SU-DHL-6 (cell line): ENCODE results near the gene RPS6KA1.
"Not testable (repeated sequence)": the region's sequence is repeated elsewhere in the genome, so short reads cannot be mapped to it uniquely, and the experiment has no call there.

Experiments
- H2AFZ ChIP-seq: fragments of 200-600 bp; sonication (generic); 2 replicates; pipeline ENCODE4 v1.6.1; 2014; ENCODE audit warnings: low read depth, mild to moderate bottlenecking, moderate library complexity, mixed read lengths, antibody characterized with exemption, low read length; ENCODE audit not compliant: severe bottlenecking
- H3F3A ChIP-seq: fragments of 200-600 bp; shearing (Covaris generic); 2 replicates; pipeline ENCODE4 v1.6.0; 2016; ENCODE audit warnings: antibody characterized with exemption, mild to moderate bottlenecking; ENCODE audit not compliant: insufficient read depth
- H3K27ac ChIP-seq: fragments of 200-600 bp; sonication (generic); 2 replicates; pipeline ENCODE4 v1.5.1; 2016; ENCODE audit warnings: low read depth, mild to moderate bottlenecking, low read length, moderate library complexity, mixed read lengths
- H3K27me3 ChIP-seq: fragments of 200-600 bp; sonication (generic), shearing (Covaris generic); 2 replicates; pipeline ENCODE4 v1.6.0; 2014; ENCODE audit warnings: mild to moderate bottlenecking, low read length
- H3K36me3 ChIP-seq: fragments of 200-600 bp; sonication (generic); 2 replicates; pipeline ENCODE4 v1.6.1; 2014; ENCODE audit warnings: mild to moderate bottlenecking, low read length, mixed read lengths
- H3K4me2 ChIP-seq: fragments of 300-600, 200-600 bp; shearing (Covaris generic), sonication (generic); 2 replicates; pipeline ENCODE4 v1.6.0; 2014; ENCODE audit warnings: low read length, low read depth, mild to moderate bottlenecking; ENCODE audit not compliant: poor library complexity, severe bottlenecking
- H3K4me3 ChIP-seq: fragments of 200-600 bp; sonication (generic); 2 replicates; pipeline ENCODE4 v1.5.1; 2014; ENCODE audit warnings: antibody characterized with exemption, low read length, mild to moderate bottlenecking, mixed read lengths; ENCODE audit not compliant: insufficient read depth, poor library complexity, severe bottlenecking
- H3K79me2 ChIP-seq: fragments of 200-600 bp; sonication (generic); 2 replicates; pipeline ENCODE4 v1.6.1; 2014; ENCODE audit warnings: mild to moderate bottlenecking, low read length, moderate library complexity; ENCODE audit not compliant: insufficient read depth
- H3K9ac ChIP-seq: fragments of 200-600 bp; sonication (generic); 2 replicates; pipeline ENCODE4 v1.7.0; 2014; ENCODE audit warnings: mild to moderate bottlenecking, low read length
- H3K9me2 ChIP-seq: fragments of 200-600 bp; sonication (generic); replicated peaks from 2 replicates; pipeline ENCODE4 v1.6.1; 2014; ENCODE audit warnings: low read length; ENCODE audit not compliant: insufficient read depth
- H3K9me3 ChIP-seq: fragments of 200-600 bp; sonication (generic); 2 replicates; pipeline ENCODE4 v1.6.1; 2014; ENCODE audit warnings: low read length, mixed read lengths; ENCODE audit not compliant: insufficient read depth
- H4K20me1 ChIP-seq: fragments of 200-600 bp; sonication (generic); 2 replicates; pipeline ENCODE4 v1.6.1; 2014; ENCODE audit warnings: low read depth, mild to moderate bottlenecking, antibody characterized with exemption, low read length, moderate library complexity, mixed read lengths
- EZH2phosphoT487 ChIP-seq: fragments of 200-600 bp; sonication (generic), shearing (Covaris generic); conservative IDR thresholded peaks from 2 replicates; pipeline ENCODE4 v1.6.1; 2018; ENCODE audit warnings: mild to moderate bottlenecking, antibody characterized with exemption, low read length, moderate library complexity, mixed read lengths
- TF ChIP-seq, protein P1 (sequence below): fragments of 200-600 bp; sonication (generic); IDR thresholded peaks from one replicate; pipeline ENCODE4 v1.5.1; 2017; ENCODE audit warnings: antibody characterized with exemption, mild to moderate bottlenecking, low read length, moderate library complexity; ENCODE audit not compliant: insufficient read depth, poor library complexity, severe bottlenecking

The RPS6KA1 gene

DNA sequence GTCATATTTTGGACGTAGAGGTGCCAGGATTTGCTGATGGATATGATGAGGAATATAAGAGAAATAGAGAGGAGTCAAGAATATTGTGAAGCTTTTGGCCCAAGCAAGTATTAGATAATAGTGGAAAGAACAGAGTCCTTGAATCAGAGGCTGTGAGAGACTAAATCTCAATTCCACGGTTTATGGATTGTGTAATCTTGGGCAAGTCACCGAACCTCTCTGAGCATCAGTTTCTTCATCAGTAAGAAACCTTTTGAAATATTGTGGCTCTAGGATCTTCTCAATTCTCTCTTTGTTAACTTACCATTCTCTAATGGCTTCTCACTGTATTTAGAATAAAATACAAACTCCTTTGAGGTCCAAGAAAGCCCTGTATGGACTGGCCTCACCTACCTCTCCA, 77.6 kb downstream of the RPS6KA1 start:
- Histone ChIP-seq H2AFZ (no peak overlapping the region), H3K9me3 (no peaks in the 10 kb centered on the region), H3K9me2 (no peaks in the 10 kb centered on the region), H3K4me3 (no peak overlapping the region), H3K36me3 (no peaks in the 10 kb centered on the region), H3K27ac (no peak overlapping the region), H3K79me2 (no peaks in the 10 kb centered on the region), H4K20me1 (no peaks in the 10 kb centered on the region), H3K27me3 (no peaks in the 10 kb centered on the region), H3K4me2 (no peak overlapping the region), H3K9ac (no peak overlapping the region), H3F3A (no peaks in the 10 kb centered on the region)
- TF ChIP-seq, protein P1, sequence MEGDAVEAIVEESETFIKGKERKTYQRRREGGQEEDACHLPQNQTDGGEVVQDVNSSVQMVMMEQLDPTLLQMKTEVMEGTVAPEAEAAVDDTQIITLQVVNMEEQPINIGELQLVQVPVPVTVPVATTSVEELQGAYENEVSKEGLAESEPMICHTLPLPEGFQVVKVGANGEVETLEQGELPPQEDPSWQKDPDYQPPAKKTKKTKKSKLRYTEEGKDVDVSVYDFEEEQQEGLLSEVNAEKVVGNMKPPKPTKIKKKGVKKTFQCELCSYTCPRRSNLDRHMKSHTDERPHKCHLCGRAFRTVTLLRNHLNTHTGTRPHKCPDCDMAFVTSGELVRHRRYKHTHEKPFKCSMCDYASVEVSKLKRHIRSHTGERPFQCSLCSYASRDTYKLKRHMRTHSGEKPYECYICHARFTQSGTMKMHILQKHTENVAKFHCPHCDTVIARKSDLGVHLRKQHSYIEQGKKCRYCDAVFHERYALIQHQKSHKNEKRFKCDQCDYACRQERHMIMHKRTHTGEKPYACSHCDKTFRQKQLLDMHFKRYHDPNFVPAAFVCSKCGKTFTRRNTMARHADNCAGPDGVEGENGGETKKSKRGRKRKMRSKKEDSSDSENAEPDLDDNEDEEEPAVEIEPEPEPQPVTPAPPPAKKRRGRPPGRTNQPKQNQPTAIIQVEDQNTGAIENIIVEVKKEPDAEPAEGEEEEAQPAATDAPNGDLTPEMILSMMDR = no peak

DNA sequence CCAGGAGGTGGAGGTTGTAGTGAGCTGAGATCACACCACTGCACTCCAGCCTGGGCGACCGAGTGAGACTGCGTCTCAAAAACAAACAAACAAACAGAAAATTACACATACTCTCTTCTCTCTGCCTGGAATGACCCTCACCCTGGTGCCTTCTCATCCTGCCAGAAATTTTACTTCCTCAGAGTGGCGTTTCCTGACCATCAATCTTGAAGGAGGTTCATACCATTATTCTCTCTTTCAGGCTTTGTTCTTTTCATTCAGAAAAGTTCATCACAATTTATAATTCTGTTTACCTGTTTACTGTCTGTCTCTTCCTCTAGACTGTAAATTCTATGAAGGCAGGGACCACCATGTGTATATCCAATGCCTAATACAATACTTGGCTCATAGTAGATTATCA, 79.3 kb downstream of the RPS6KA1 start:
- no peaks in the 10 kb centered on the region for H3K27me3 ChIP-seq
- no peak overlapping the region for H3K4me2 ChIP-seq
- no peaks in the 10 kb centered on the region for H4K20me1 ChIP-seq
- no peaks in the 10 kb centered on the region for H3K79me2 ChIP-seq
- H3K4me3 ChIP-seq = no peak overlapping the region
- H3K27ac ChIP-seq = no peak overlapping the region
- no peak overlapping the region for H2AFZ ChIP-seq
- H3K36me3 ChIP-seq = no peaks in the 10 kb centered on the region
- H3K9me2 ChIP-seq = no peaks in the 10 kb centered on the region
- 0 out of 2 replicates have a peak, but pooled peaks cover under 1% of the 10 kb centered on the region for H3F3A ChIP-seq
- no peak for TF ChIP-seq EZH2phosphoT487
- TF ChIP-seq, protein P1 = no peak
- no peaks in the 10 kb centered on the region for H3K9me3 ChIP-seq
- no peak overlapping the region for H3K9ac ChIP-seq

DNA sequence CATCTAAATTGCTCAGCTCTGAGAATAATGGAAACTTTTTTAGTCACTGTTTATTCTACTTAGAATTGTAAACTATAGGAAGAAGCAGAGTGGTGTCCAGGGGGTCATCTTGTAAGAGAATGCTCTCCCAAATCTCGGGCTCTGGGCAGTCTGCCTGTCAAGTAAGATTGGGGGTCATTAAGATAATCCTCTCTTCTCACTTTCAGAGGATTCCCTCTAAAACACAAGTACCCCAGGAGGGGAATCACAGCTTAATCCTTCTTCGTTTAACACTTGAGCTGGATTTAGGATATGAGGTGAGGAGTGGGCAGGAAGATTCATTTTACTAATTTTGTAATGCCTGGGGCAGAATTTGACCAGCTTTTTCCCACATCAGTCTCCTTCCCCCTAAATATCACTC, 81.2 kb downstream of the RPS6KA1 start:
- no peak overlapping the region for H2AFZ ChIP-seq
- no peak overlapping the region for H3K4me2 ChIP-seq
- no peak overlapping the region for H3K4me3 ChIP-seq
- no peaks in the 10 kb centered on the region for H3K9me3 ChIP-seq
- H3K9me2 ChIP-seq = no peaks in the 10 kb centered on the region
- no peak overlapping the region for H3K27ac ChIP-seq
- no peak overlapping the region for H3K9ac ChIP-seq
- no peaks in the 10 kb centered on the region for H3K27me3 ChIP-seq
- H3K79me2 ChIP-seq = no peaks in the 10 kb centered on the region
- no peaks in the 10 kb centered on the region for H3K36me3 ChIP-seq
- no peaks in the 10 kb centered on the region for H4K20me1 ChIP-seq
- 0 out of 2 replicates have a peak, but pooled peaks cover 6% of the 10 kb centered on the region for H3F3A ChIP-seq
- TF ChIP-seq EZH2phosphoT487 = no peak
- TF ChIP-seq, protein P1 = no peak

DNA sequence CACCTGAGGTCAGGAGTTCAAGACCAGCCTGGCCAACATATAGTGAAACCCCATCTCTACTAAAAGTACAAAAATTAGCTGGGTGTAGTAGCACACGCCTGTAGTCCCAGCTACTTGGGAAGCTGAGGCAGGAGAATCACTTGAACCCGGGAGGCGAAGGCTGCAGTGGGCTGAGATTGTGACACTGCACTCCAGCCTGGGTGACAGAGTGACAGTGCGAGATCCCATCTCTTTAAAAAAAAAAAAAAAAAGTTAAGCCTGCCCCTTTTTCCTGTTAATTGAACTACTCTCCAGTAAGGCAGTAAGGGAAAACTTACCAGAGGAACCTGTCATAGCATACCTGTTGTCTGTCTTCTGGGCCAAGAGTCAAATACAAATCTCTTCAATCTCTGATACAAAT, 83.1 kb downstream of the RPS6KA1 start:
- H3K4me2 ChIP-seq, H3K36me3 ChIP-seq, H3K27me3 ChIP-seq, H3K27ac ChIP-seq, H2AFZ ChIP-seq, H3K9me2 ChIP-seq, H3K9ac ChIP-seq, H3F3A ChIP-seq, H3K4me3 ChIP-seq, H3K79me2 ChIP-seq, H4K20me1 ChIP-seq, H3K9me3 ChIP-seq: not testable (repeated sequence)
